H54 (cell line): Measurements from ENCODE around the gene BIN2.
"Not testable (repeated sequence)": the region's sequence is repeated elsewhere in the genome, so short reads cannot be mapped to it uniquely, and the experiment has no call there.

Source experiments
- DNase-seq: peaks from one replicate; pipeline ENCODE4 v3.0.0; 2011; ENCODE audit warnings: low spot score, mixed read lengths; ENCODE audit not compliant: insufficient read length
- FAIRE-seq: peaks from 3 replicates; lab custom pipeline; 2011; peaks lifted over from hg19 to GRCh38; lab: Jason Lieb, UNC
- POLR2A ChIP-seq: IDR thresholded peaks from 2 replicates; pipeline ENCODE4 v1.6.1; 2011; ENCODE audit warnings: low read depth, mild to moderate bottlenecking, low read length

BIN2 gene

GRCh38 chr12:51311389-51311788, 12.6 kb downstream of the BIN2 start:
- no peak for FAIRE-seq
- TF ChIP-seq POLR2A, result no peak

DNA sequence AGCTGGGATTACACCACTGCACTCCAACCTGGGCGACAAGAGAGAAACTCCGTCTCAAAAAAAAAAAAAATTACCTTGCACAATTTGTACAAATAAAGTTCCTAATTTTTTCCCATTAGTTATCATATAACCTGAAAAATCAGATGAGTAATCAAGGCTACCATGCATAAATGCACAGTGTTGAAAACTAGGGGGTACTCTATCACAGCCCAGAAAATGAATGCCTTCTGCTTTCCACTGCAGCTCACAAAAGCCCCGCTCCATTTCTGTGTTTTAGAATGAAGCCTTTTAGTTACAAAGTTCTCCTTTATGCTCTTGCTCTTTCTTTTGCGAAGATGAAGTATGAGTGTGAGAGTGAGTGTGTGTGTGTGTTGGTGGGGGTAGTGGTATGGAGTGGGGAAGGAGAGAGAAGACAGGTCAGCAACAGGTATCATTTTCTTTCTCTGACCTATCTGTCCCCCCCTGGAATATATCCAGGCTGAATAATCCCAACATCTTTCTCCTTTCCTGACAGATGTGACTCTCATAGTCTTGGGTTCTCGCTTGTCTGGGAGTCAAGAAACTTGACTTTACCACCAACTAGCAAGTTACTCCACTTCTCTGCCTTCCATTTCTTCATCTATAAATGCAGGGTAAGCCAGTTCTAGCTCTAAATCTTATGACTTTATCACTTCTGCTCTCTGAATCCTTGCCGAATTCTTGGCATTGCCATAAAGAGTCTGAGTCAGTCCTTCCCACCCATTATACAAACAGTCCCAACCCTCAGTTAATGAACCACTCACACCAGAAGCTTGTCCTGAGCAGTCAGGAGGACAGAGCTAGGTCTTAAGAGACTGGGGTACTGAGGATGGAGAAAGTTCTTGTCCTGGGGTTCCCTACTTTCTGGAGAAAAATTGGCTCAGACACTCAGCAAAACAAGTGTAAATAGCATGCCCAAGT, 16.1 kb downstream of the BIN2 start:
- peak; percentile 67 for DNase-seq
- TF ChIP-seq POLR2A, result no peak
- FAIRE-seq, result peak; percentile 91

More at GRCh38 chr12:51311389-51311788, 12.6 kb downstream of the BIN2 start:
- no peak for DNase-seq

GRCh38 chr12:51306507-51306906, 17.5 kb downstream of the BIN2 start:
- TF ChIP-seq POLR2A, result no peak
- DNase-seq (no peak), FAIRE-seq (no peak)

DNA sequence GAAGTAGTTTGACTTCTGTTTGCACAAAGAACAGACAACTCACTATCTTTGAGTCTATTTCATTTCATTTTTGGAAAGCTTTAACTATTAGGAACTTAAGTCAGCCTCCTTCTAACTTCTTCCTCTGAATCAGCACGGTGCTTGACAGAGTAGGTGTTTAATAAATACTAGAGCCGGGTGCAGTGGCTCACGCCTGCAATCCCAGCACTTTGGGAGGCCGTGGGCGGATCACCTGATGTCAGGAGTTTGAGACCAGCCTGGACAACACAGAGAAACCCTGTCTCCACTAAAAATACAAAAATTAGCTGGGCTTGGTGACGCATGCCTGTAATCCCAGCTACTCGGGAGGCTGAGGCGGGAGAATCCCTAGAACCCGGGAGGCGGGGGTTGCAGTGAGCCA, 23.2 kb downstream of the BIN2 start:
- DNase-seq, FAIRE-seq: not testable (repeated sequence)

DNA sequence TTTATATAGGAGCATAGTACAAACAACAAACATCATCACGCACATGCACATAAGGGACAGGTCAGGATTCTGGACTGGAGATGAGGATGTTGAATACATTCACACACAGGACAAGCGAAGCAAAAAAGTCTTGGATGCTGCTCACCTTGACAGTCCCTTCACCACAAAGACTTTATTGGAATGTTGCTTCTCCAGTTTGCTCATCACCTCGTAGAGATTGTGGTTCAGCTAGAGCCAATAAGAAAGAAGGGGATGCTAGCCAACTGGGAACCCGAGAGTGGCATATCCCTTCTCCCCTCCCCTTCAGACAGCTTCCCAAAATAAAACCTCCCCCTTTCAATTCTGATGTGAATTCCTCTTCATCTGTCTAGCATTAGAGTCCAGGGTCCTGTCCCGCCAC, 28.3 kb downstream of the BIN2 start:
- no peak for TF ChIP-seq POLR2A

DNA sequence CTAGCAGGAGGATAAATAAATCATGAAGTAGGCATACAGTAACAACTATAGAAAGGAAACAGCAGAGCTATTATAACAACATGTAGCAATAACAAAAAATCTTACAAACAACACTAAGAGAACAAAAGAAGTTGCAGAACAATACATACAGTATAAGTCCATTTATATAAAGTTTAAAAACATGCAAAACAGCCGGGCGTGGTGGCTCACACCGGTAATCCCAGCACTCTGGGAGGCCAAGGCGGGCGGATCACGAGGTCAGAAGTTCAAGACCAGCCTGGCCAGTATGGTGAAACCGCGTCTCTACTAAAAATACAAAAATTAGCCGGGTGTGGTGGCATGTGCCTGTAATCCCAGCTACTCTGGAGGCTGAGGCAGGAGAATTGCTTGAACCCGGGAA, 29.9 kb downstream of the BIN2 start:
- not testable (repeated sequence) for FAIRE-seq, DNase-seq

More for the DNA sequence above, 28.3 kb downstream of the BIN2 start:
- DNase-seq (no peak), FAIRE-seq (no peak)

DNA sequence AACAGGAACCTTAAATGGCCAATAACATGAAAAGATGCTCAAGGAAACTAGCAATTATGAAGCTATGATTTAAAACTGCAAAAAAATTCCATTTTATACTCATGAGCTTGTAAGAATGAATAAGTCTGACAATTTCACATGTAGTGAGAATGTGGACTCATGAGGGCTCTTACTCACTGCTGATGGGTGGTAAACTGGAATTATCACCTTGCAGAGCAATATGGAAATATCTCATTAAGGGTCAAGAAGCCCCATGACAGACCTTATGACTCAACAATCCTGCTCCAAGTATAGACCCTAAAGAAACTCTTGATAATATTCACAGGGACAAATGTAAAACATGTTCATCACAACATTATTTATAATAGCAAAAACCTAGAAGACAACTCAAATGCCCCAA, 30.3 kb downstream of the BIN2 start:
- no peak for TF ChIP-seq POLR2A
- DNase-seq, result no peak
- FAIRE-seq, result no peak

- not testable (repeated sequence) for DNase-seq, FAIRE-seq
These were observed 32.1 kb downstream of the BIN2 start for GRCh38 chr12:51291603-51292513.

- DNase-seq, result no peak
- FAIRE-seq, result no peak
- TF ChIP-seq POLR2A, result no peak
These were observed 38.1 kb downstream of the BIN2 start for GRCh38 chr12:51285843-51286242.

- TF ChIP-seq POLR2A, result no peak
- peak; percentile 35 for DNase-seq
- FAIRE-seq, result peak; percentile 69
These were observed 42.6 kb downstream of the BIN2 start for GRCh38 chr12:51281202-51281924.

- FAIRE-seq, result no peak
- DNase-seq, result no peak
- TF ChIP-seq POLR2A, result no peak
These were observed 48.9 kb downstream of the BIN2 start for GRCh38 chr12:51275088-51275487.

DNA sequence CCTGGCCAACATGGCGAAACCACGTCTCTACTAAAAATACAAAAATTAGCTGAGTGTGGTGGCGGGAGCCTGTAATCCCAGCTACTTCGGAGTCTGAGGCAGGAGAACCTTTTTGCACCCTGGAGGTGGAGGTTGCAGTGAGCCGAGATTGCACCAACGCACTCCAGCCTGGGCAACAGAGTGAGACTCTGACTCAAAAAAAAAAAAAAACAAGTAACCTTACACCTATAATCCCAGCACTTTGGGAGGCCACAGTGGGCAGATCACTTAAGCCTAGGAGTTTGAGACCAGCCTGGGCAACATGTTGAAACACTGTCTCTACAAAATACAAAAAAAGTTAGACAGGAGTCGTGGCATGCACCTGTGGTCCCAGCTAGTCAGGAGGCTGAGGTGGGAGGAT, 51.2 kb downstream of the BIN2 start:
- not testable (repeated sequence) for FAIRE-seq, DNase-seq

DNA sequence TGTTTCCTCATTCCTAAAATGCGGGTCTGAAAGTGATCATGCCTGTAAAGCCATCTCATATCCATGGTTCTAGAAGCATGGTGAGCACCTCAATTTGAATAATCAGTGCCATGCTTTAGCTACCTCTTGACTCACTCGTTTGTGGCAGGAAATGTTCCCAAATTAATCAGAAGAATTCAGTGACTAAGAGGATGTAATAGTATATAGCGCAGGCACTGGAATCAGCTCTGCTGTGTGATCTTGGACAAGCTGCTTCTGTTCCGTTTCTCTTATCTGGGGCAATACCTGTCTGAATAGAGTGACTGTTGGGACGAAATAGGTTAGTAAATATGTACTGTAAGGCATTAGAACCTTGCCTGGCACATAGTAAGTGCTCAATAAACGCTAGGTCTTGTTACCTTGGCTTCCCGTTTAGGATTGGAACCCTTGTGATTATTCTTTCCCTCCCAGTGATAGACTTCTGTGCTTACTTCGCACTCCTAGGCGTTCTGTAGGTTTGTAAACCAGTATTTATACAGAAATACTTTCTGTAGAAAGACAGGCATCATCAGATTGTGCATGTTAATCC, 52.9 kb downstream of the BIN2 start:
- DNase-seq, result peak; percentile 70
- peak; percentile 60 for FAIRE-seq
- no peak for TF ChIP-seq POLR2A
